A549 treated with CORT108297 at 1 μM for 4 hours (cell line): ENCODE results near the gene SERPINA12. TPM values are rescaled to one million over a fixed set of nuclear protein-coding genes. Genes with fewer than 3 reads are reported as not detected.

Source experiments
- total RNA-seq: library from RNA; stranded (reverse); fragments of 200-300 nt; extraction: Qiagen RNA extraction; gene quantifications from 5 replicates; pipeline ENCODE4 v1.2.3, GENCODE V29; 2022

The SERPINA12 gene, protein sequence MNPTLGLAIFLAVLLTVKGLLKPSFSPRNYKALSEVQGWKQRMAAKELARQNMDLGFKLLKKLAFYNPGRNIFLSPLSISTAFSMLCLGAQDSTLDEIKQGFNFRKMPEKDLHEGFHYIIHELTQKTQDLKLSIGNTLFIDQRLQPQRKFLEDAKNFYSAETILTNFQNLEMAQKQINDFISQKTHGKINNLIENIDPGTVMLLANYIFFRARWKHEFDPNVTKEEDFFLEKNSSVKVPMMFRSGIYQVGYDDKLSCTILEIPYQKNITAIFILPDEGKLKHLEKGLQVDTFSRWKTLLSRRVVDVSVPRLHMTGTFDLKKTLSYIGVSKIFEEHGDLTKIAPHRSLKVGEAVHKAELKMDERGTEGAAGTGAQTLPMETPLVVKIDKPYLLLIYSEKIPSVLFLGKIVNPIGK
- not detected in 5 replicates for total RNA-seq

GRCh38 chr14:94509356-94509755 is at the start of gene SERPINA12:
Gene SERPINA12, minus strand, starts transcription at chr14:94509469. Its CDS starts 11,072 bp downstream, at chr14:94498397.

DNA sequence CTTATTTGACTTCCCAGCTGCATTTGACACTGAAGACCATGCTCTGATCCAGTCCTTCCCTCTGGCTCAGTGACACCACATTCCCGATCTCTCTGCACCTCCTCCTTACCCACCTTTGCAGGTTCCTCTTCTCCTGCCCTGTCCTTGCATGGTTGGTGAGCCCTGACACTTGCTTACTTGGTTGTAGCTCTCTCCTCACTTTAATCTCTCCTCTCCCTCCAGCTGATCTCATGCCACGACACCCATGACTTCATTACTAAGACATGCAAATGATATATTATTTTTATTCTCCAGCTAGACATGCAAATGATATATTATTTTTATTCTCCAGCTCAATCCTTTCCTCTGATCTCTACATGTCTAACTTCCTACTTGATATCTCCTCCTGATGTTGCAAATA is 33.2 kb downstream of the SERPINA12 start, which contains the start of gene SERPINA9:
Gene SERPINA9 (minus strand): TSS at position 175 of the 400 bp plus-strand sequence. CDS start 6,357 bp downstream, outside the sequence.

Other genes starting within 250 kb of the SERPINA12 start
- 0.02 to 0.04 TPM in 2 of 5 replicates, not detected in the others for gene SERPINA10, start 216.2 kb downstream of the SERPINA12 start, total RNA-seq
- gene SERPINA6, start 186.1 kb downstream of the SERPINA12 start, total RNA-seq: 0.63 to 1.1 TPM (median 0.95 TPM) in 5 replicates
- gene SERPINA2, start 142.8 kb downstream of the SERPINA12 start, total RNA-seq: not detected in 5 replicates
- 0.54 to 0.88 TPM (median 0.67 TPM) in 5 replicates for gene SERPINA1, start 120.9 kb downstream of the SERPINA12 start, total RNA-seq
- gene SERPINA11, start 56.7 kb downstream of the SERPINA12 start, total RNA-seq: not detected in 5 replicates
- gene SERPINA9, start 33.3 kb downstream of the SERPINA12 start, total RNA-seq: 0.08 TPM in 1 of 5 replicates, not detected in the others
- not detected in 5 replicates for gene SERPINA4, start 52.0 kb upstream of the SERPINA12 start, total RNA-seq
- 0.05 to 0.16 TPM (median 0.14 TPM) in 5 replicates for gene SERPINA5, start 72.0 kb upstream of the SERPINA12 start, total RNA-seq
- 6.6 to 11.2 TPM (median 9.0 TPM) in 5 replicates for gene SERPINA3, start 102.9 kb upstream of the SERPINA12 start, total RNA-seq